GM12878 (cell line): ENCODE data around the gene DLG2. TPM values are rescaled to one million over a fixed set of nuclear protein-coding genes. Genes with fewer than 3 reads are reported as not detected.

Experiments
- ATAC-seq: fragments of 200-7000 bp; cut with Tn5 transposase; 3 replicates; pipeline ENCODE4 v1.9.1; 2020; ENCODE audit warnings: mild to moderate bottlenecking, moderate library complexity
- BruUV-seq: library from RNA; stranded (reverse); fragments of 400-500 nt; replicated peaks from 2 replicates; lab custom pipeline; 2021; lab: Mats Ljungman, UMichigan
- CTCF ChIA-PET: fragments of 300-600 bp; sonication (Branson Sonifier 250); formaldehyde crosslinking; extraction: SDS; loops from one replicate; lab custom pipeline; 2021; ENCODE audit warnings: inconsistent platforms; lab: Yijun Ruan, JAX
- POLR2A ChIA-PET: fragments of 350-600 bp; formaldehyde crosslinking; extraction: SDS; loops from one replicate; lab custom pipeline; 2021; ENCODE audit warnings: inconsistent platforms; lab: Charles Lee
- RAD21 ChIA-PET: fragments of 300-600 bp; sonication (Branson Sonifier 250); formaldehyde crosslinking; loops from one replicate; lab custom pipeline; 2023; ENCODE audit warnings: antibody characterized with exemption; ENCODE audit not compliant: unreplicated experiment; lab: Charles Lee
- SMC1A ChIA-PET: fragments of 300-600 bp; sonication (Branson Sonifier 250); formaldehyde crosslinking; loops from one replicate; lab custom pipeline; 2023; ENCODE audit not compliant: unreplicated experiment, uncharacterized antibody; lab: Charles Lee
- DNase-seq: peaks from one replicate; pipeline ENCODE4 v3.0.0-alpha.2; 2011; ENCODE audit warnings: low read depth, low spot score
- FAIRE-seq: peaks from 3 replicates; lab custom pipeline; 2011; peaks lifted over from hg19 to GRCh38; lab: Jason Lieb, UNC
- H2AFZ ChIP-seq: 2 replicates; pipeline ENCODE4 v1.6.0; 2011; ENCODE audit warnings: low read depth, low read length, control low read depth; ENCODE audit not compliant: control insufficient read depth
- H3K27ac ChIP-seq: 2 replicates; pipeline ENCODE4 v1.5.1; 2011; ENCODE audit warnings: control low read depth; ENCODE audit not compliant: control insufficient read depth, insufficient read depth
- H3K27me3 ChIP-seq, 2 experiments: replicated peaks in 1 of 2; 2 replicates each; pipeline versions ENCODE4 v1.6.0 to v1.6.1; 2011; ENCODE audit warnings: low read length in 1 of 2; ENCODE audit not compliant: control insufficient read depth in 2 of 2, insufficient read depth in 2 of 2
- H3K36me3 ChIP-seq, 2 experiments: 2 replicates each; pipeline ENCODE4 v1.5.1; 2011; ENCODE audit warnings: low read length in 1 of 2; ENCODE audit not compliant: control insufficient read depth in 2 of 2, insufficient read depth in 2 of 2
- H3K4me1 ChIP-seq: 2 replicates; pipeline ENCODE4 v1.6.1; 2011; ENCODE audit warnings: mild to moderate bottlenecking, low read length, moderate library complexity, mixed read lengths; ENCODE audit not compliant: control insufficient read depth, insufficient read depth
- H3K4me2 ChIP-seq: 2 replicates; pipeline ENCODE4 v1.6.0; 2011; ENCODE audit warnings: control low read depth; ENCODE audit not compliant: control insufficient read depth, insufficient read depth
- H3K4me3 ChIP-seq: fragments of 200-600 bp; sonication (generic); 2 replicates; pipeline ENCODE4 v1.5.1; 2016
- H3K79me2 ChIP-seq: 2 replicates; pipeline ENCODE4 v1.6.0; 2011; ENCODE audit warnings: low read length; ENCODE audit not compliant: control insufficient read depth, insufficient read depth
- H3K9ac ChIP-seq: 2 replicates; pipeline ENCODE4 v1.8.0; 2011; ENCODE audit warnings: low read length, control low read depth, mixed read lengths; ENCODE audit not compliant: control insufficient read depth, insufficient read depth
- H3K9me3 ChIP-seq: replicated peaks from 3 replicates; pipeline ENCODE4 v1.5.1; 2011; ENCODE audit warnings: mild to moderate bottlenecking, low read length; ENCODE audit not compliant: control insufficient read depth, insufficient read depth
- H4K20me1 ChIP-seq: 2 replicates; pipeline ENCODE4 v1.6.0; 2011; ENCODE audit not compliant: control insufficient read depth, insufficient read depth
- ATF7 ChIP-seq: fragments of 450-650 bp; IDR thresholded peaks from 2 replicates; pipeline ENCODE4 v1.6.1; 2016; ENCODE audit warnings: low read depth, mild to moderate bottlenecking
- CTCF ChIP-seq, 3 experiments: IDR thresholded peaks in 2 of 3; conservative IDR thresholded peaks in 1 of 3; 2 replicates each; pipeline ENCODE4 v1.5.1; 2011; ENCODE audit warnings: low read depth in 3 of 3, low read length in 3 of 3, mild to moderate bottlenecking in 3 of 3, control low read depth in 2 of 3, moderate library complexity in 2 of 3, inconsistent platforms in 1 of 3, mixed read lengths in 1 of 3; ENCODE audit not compliant: control insufficient read depth in 2 of 3, insufficient read depth in 1 of 3; ENCODE audit errors: extremely low read depth in 1 of 3
- E4F1 ChIP-seq: fragments of 450-650 bp; IDR thresholded peaks from 2 replicates; pipeline ENCODE4 v1.6.1; 2018; ENCODE audit warnings: borderline replicate concordance, mild to moderate bottlenecking; ENCODE audit not compliant: partially characterized antibody
- RELB ChIP-seq: fragments of 450-650 bp; IDR thresholded peaks from 2 replicates; pipeline ENCODE4 v1.6.1; 2017; ENCODE audit warnings: low read depth, mild to moderate bottlenecking, moderate library complexity
- RUNX3 ChIP-seq: IDR thresholded peaks from 2 replicates; pipeline ENCODE4 v1.6.1; 2012; ENCODE audit warnings: low read length, inconsistent platforms
- SUZ12 ChIP-seq: fragments of 200-600 bp; sonication (generic); IDR thresholded peaks from one replicate; pipeline ENCODE4 v1.6.1; 2018; ENCODE audit warnings: antibody characterized with exemption, mild to moderate bottlenecking; ENCODE audit not compliant: unreplicated experiment
- WRNIP1 ChIP-seq: IDR thresholded peaks from 2 replicates; pipeline ENCODE4 v1.6.1; 2011; ENCODE audit warnings: low read depth, low read length, improper control_type of control experiment, borderline replicate concordance
- ZBTB40 ChIP-seq: fragments of 450-650 bp; IDR thresholded peaks from 2 replicates; pipeline ENCODE4 v1.6.1; 2016; ENCODE audit warnings: mild to moderate bottlenecking, moderate library complexity, borderline replicate concordance
- ZNF24 ChIP-seq: fragments of 450-650 bp; IDR thresholded peaks from 2 replicates; pipeline ENCODE4 v1.6.1; 2017; ENCODE audit warnings: antibody characterized with exemption, mild to moderate bottlenecking
- WGBS: methylation state at CpG from one replicate; pipeline ENCODE4 v1.1.6; 2016; ENCODE audit warnings: low lambda C conversion rate; ENCODE audit not compliant: insufficient replicate concordance, insufficient coverage; ENCODE audit errors: missing lambda C conversion rate; 5-methylcytosine and 5-hydroxymethylcytosine counted together
- in situ Hi-C: fragments of 300-500 bp; cut with MboI; formaldehyde crosslinking; loops from 9 replicates; pipeline ENCODE4 v1.14.3; 2018; ENCODE audit warnings: mixed read lengths
- intact Hi-C: fragments of 100-400 bp; cut with micrococcal nuclease; formaldehyde crosslinking; loops from one replicate; pipeline ENCODE4 v1.14.2; 2022; ENCODE audit not compliant: unreplicated experiment
- polyA plus RNA-seq, 11 experiments: library from polyadenylated mRNA; depleted of rRNA in 4 of 11; unstranded in 6 of 11; stranded (reverse) in 5 of 11; fragments of >200 nt; fragmentation: Nextera tagmentation in 4 of 11; fragmentation: Illumina TruSeq in 1 of 11; extraction: Ambion mirVana in 4 of 11; extraction: Trizol in 1 of 11; gene quantifications; 1 replicate in 1 of 11; 2 replicates in 10 of 11; pipeline versions ENCODE4 v1.2.1 to v1.2.3, GENCODE V29; 2011 to 2016; ENCODE audit warnings: inconsistent platforms in 2 of 11, missing spikeins in 2 of 11, low read depth in 1 of 11
- total RNA-seq, 4 experiments: library from RNA; depleted of rRNA in 3 of 4; stranded (reverse); fragments of >200 nt in 3 of 4; fragmentation: Illumina TruSeq in 1 of 4; extraction: Trizol in 1 of 4; gene quantifications; 2 replicates each; pipeline versions ENCODE4 v1.2.1 to v1.2.3, GENCODE V29; 2013 to 2021

The DLG2 gene
- total and polyA plus RNA-seq, 10 of the 15 experiments (the other 5 are each of a cell fraction or from before 2014, with no cell fraction given) = 0.09 to 0.98 (median 0.35) TPM

GRCh38 chr11:83711106-83711527 is 1916.0 kb downstream of the DLG2 start:
- ChIA-PET RAD21 (no interaction called here), POLR2A (no interaction called here), SMC1A (interaction anchor here (0.8 to 1.6 kb wide), 3 partner anchors 13 to 21 kb away, joined by 3 to 5 read pairs (median 4); no protein-coding TSS in a partner anchor), CTCF (interaction anchor here (0.9 to 1.3 kb wide), 3 partner anchors 9 to 844 kb away, joined by 3 read pairs; no protein-coding TSS in a partner anchor)
- Histone ChIP-seq H4K20me1 (no peaks in the 10 kb centered on the region), H3K79me2 (no peaks in the 10 kb centered on the region), H2AFZ (no peak overlapping the region), H3K9me3 (no peaks in the 10 kb centered on the region), H3K4me1 (no peaks in the 10 kb centered on the region; the same call in 1 of the 2 replicates), H3K4me3 (no peak overlapping the region), H3K4me2 (no peak overlapping the region), H3K36me3 (no peaks in the 10 kb centered on the region), H3K9ac (no peak overlapping the region), H3K27ac (no peak overlapping the region), H3K27me3 (no peaks in the 10 kb centered on the region; a peak in 1 of 4 replicates)
- in situ Hi-C loops (no loop called here), intact Hi-C loops (no loop called here)
- TF ChIP-seq E4F1 = no peak
- no peak for TF ChIP-seq ZNF24
- TF ChIP-seq ATF7 = no peak
- TF ChIP-seq SUZ12 = no peak
- TF ChIP-seq CTCF (IDR thresholded peaks at IDR 0.05 in 2 of 3, conservative IDR thresholded peaks at IDR 0.05 in 1 of 3; ENCODE audit: control insufficient read depth in 2 of 3, extremely low read depth in 1 of 3, insufficient read depth in 1 of 3, low read depth in 3 of 3, low read length in 3 of 3) = no peak
- TF ChIP-seq RELB = no peak
- no peak for TF ChIP-seq WRNIP1
- TF ChIP-seq ZBTB40 = no peak
- TF ChIP-seq RUNX3 = no peak
- BruUV-seq = no TSS peak
- WGBS = 61% methylated on average over 5 of the region's 5 CpGs
- FAIRE-seq (no peak), ATAC-seq (peak; percentile 33; the same call in 1 of the 3 replicates), DNase-seq (no peak)
